ENCODE measurements around the gene ST6GALNAC3.

ST6GALNAC3 gene

DNA sequence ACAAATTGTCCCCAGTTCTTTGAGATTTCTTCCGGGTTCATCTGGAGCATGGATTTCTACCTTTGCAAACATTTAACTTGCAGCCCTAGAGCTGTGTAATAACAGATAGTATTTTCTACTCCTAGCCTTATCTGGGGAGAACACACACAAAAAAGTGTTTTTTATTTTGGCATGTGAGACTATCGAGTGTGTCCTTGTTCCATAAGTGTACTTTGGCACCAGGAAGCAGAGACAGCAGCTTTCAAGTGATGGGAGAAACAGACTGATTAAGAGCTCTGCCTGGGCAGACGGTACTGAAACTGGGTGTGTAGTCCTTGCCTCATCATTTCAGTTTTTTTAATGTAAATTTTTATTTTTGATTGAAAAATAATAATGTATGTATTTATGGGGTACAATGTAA lies 297.4 kb downstream of the ST6GALNAC3 start:
- no peak for DNase-seq

GRCh38 chr1:76374086-76374485 lies 299.5 kb downstream of the ST6GALNAC3 start:
- DNase-seq: no peak

- DNase-seq: no peak
Observed at GRCh38 chr1:76377247-76377646, 302.7 kb downstream of the ST6GALNAC3 start.

GRCh38 chr1:76379506-76379905 lies 305.0 kb downstream of the ST6GALNAC3 start:
- DNase-seq: no peak

DNA sequence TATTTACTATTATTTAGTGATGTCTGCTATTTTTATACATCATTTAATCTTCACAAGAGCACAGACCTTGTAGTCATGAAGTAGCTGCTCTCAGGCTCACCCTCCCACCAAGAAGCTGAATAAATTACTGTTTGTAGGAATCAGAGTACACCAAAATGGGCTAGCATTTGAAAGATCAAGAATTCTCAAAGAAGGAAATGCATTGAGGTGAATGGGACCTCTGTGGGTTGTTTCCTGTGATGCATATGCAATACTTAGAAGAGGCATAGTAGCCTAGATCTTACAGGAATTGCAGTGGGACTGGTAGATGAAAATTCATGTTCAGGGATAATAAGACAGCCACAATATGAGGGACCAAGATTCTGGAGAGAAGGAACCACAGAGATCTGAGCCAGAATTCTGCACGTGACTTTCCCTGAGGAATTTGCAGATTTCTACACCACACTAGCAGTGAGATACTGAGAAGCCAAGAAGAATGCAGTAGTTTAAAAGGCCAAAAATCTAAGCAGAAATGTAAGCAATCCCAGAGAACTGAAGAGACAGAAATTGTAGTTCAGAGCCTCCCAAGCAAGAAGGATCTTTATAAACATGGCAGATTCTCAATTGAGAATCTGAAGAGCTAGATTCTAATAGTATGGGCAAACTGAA lies 307.0 kb downstream of the ST6GALNAC3 start:
- no peak for DNase-seq

DNA sequence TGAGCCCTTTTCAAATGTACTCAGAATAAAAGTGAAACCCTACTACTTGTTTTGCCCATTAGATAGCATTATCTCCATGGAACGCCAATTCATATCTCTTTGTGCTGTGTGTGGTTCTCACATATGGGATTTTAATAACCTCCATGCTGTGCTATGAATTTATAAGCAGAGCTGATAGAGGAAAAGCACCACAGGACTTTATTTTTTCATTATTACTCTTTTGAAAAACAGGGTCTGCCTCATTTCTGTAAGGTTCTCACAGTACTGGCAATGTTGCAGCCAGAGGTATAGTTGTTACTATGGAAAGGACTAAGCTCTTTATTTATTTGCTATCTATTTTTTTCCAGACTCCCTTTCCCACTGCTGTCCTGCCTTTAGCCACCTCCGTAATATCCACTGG lies 313.7 kb downstream of the ST6GALNAC3 start:
- no peak for DNase-seq

- no peak for DNase-seq
Observed at GRCh38 chr1:76390456-76390855, 315.9 kb downstream of the ST6GALNAC3 start.

GRCh38 chr1:76395059-76395458 lies 320.5 kb downstream of the ST6GALNAC3 start:
- no peak for DNase-seq

DNA sequence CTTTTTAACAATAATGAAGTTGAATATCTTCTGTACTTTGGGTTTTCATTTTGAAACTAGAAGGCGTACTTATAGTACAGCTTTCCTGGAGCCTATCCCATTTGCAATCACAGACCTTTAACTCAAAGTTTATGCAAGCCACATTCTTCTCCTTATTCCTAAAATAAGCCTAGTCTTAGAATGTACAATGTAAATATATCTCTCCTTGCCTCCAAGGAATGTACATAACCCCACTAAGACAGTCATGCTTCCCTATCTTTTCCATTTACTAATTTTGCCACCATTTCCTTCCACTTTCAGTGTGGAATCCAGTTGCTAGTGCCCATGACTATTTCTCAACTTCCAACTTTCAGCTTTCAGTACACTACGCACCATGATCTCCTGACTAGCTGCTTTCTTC lies 327.6 kb downstream of the ST6GALNAC3 start:
- no peak for DNase-seq

GRCh38 chr1:76408303-76408702 lies 333.8 kb downstream of the ST6GALNAC3 start:
- DNase-seq: no peak

GRCh38 chr1:76410499-76410898 lies 336.0 kb downstream of the ST6GALNAC3 start:
- DNase-seq: no peak

- no peak for DNase-seq
Observed at GRCh38 chr1:76418531-76418930, 344.0 kb downstream of the ST6GALNAC3 start.

- DNase-seq: no peak
Observed at GRCh38 chr1:76419603-76420002, 345.1 kb downstream of the ST6GALNAC3 start.

- DNase-seq: no peak
Observed at GRCh38 chr1:76425201-76426145, 350.9 kb downstream of the ST6GALNAC3 start.

- DNase-seq: no peak
Observed at GRCh38 chr1:76426606-76427005, 352.1 kb downstream of the ST6GALNAC3 start.

DNA sequence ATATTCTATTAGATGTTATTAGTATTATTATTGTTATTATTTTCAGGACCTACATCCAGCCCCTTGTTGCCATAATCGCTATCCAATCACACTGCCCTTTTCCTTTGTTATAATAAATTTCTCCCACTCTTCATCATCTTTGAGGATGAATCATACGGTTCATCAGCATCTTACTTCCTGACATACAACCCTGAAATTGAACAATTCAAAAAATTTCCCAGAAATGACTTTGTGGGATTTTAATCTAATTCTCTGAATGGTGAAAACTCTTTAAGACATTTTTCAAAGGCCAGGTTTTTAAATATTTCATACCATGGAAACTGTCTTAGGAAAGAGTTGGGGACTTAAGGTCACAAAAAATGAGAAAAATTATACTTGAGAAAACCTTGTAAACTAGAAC lies 353.5 kb downstream of the ST6GALNAC3 start:
- no peak for DNase-seq

- DNase-seq: no peak
Observed at GRCh38 chr1:76430531-76430930, 356.0 kb downstream of the ST6GALNAC3 start.

DNA sequence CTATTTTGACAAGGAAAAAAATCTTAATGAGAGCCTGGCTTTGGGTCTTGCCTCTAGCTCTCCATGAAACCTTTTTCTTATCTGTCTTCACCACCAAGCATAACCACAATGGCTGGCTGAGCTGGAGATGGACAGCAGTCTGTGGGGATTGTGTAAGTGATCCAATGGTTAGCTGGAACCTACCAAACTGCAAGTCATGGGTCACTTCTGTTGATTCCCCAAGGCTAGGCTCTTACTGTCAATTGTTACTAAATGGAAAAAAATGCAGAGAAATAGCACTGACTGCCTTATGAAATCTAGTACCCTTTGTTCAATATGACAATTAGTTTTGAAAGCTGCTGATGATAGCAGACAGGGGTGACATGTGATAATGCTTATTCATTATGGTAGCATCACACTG lies 359.0 kb downstream of the ST6GALNAC3 start:
- DNase-seq: no peak

- no peak for DNase-seq
Observed at GRCh38 chr1:76443217-76443616, 368.7 kb downstream of the ST6GALNAC3 start.

DNA sequence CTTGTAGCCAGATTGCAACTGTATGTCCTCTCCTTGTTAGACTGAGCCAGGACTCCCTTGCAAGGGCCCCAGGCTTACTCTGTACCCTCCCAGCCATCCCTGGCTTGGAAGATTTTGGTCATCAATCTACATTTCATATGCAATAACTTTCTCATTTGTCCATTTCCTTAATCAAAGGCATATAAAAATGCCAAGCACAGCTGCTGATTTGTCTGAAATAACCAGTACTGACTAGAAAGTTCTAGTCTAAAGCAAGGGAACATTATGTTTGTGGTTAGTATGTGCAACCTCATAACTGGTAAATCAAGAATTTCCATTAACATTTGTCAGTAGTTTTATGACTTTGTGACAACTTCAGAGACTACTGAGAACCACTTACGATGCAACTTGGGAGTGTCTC lies 370.2 kb downstream of the ST6GALNAC3 start:
- no peak for DNase-seq

- DNase-seq: no peak
Observed at GRCh38 chr1:76450229-76450628, 375.7 kb downstream of the ST6GALNAC3 start.

DNA sequence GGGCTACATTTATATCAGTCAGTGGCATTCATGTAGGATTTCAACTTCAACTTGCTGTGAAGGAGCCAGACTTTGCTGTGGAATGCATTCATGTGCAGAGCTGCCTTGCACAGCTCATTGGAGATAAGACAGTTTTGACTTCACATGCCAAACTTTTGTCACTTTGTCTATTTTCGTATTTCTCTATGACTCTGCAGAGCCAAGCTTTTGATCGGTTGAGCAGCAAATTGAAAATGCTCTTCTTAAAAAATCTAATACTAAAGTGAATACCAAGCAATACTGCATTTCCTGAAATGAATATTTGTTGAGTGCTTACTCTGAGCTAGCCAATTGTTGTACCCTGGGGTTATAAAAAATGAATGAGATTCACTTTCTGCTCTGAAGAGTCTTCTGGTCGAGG lies 388.7 kb downstream of the ST6GALNAC3 start:
- no peak for DNase-seq

GRCh38 chr1:76463849-76464248 lies 389.3 kb downstream of the ST6GALNAC3 start:
- DNase-seq: no peak

DNA sequence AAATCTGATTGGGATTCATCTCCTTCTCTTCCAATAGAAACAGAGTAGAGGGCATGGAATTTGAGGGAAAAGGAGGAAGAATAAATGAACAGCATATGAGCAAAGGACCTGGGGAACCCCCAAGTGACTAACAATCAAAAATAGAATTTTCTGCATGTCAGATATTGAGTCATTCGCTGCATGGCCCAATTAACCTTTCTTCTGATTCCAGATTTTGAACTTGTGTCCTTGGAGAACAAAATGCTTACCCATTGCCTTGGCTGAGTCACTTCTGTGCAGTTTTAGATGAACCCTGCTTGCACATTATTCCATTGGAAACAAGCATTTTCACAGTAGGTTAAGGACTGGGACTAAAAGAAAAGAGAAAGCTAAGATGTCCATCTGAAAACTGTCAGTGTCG lies 390.5 kb downstream of the ST6GALNAC3 start:
- no peak for DNase-seq
